Neural crest cell (in vitro differentiated cells): ENCODE results near the gene KCNH8. TPM values are rescaled to one million over a fixed set of nuclear protein-coding genes. Genes with fewer than 3 reads are reported as not detected.

ENCODE experiments used
- DNase-seq: peaks from one replicate; pipeline ENCODE4 v3.0.0; 2021; ENCODE audit warnings: low read depth, mixed read lengths, low spot score
- H3K27ac Mint-ChIP-seq: one replicate; pipeline ENCODE4 v1.8.0; 2021; ENCODE audit warnings: mild to moderate bottlenecking, mixed read lengths; ENCODE audit not compliant: unreplicated experiment
- H3K27me3 Mint-ChIP-seq: 2 replicates; pipeline ENCODE4 v1.8.0; 2021; ENCODE audit warnings: low read depth, mild to moderate bottlenecking, mixed read lengths
- H3K36me3 Mint-ChIP-seq: 2 replicates; pipeline ENCODE4 v1.8.0; 2021; ENCODE audit warnings: low read depth, mild to moderate bottlenecking, mixed read lengths
- H3K4me1 Mint-ChIP-seq: 2 replicates; pipeline ENCODE4 v1.8.0; 2021; ENCODE audit warnings: mixed read lengths
- H3K4me3 Mint-ChIP-seq: one replicate; pipeline ENCODE4 v1.8.0; 2021; ENCODE audit warnings: mild to moderate bottlenecking, mixed read lengths
- H3K9me3 Mint-ChIP-seq: 2 replicates; pipeline ENCODE4 v1.8.0; 2021; ENCODE audit warnings: mixed read lengths
- CTCF ChIP-seq: fragments of 200-600 bp; sonication (generic); conservative IDR thresholded peaks from 2 replicates; pipeline ENCODE4 v1.5.0; 2021; ENCODE audit warnings: antibody characterized with exemption, mild to moderate bottlenecking
- total RNA-seq: library from RNA; stranded (reverse); gene quantifications from 2 replicates; pipeline ENCODE4 v1.2.1, GENCODE V29; 2021

The KCNH8 gene
- total RNA-seq, 1 donor from 2014 or later = 3.8 TPM

GRCh38 chr3:19284974-19285373, 136.7 kb downstream of the KCNH8 start:
- H3K27me3 Mint-ChIP-seq = no peaks in the 10 kb centered on the region
- H3K4me3 Mint-ChIP-seq = no peak overlapping the region
- H3K36me3 Mint-ChIP-seq = no peaks in the 10 kb centered on the region
- no peak for TF ChIP-seq CTCF
- DNase-seq = no peak
- peaks cover 19% of the 10 kb centered on the region for H3K4me1 Mint-ChIP-seq
- no peak overlapping the region for H3K27ac Mint-ChIP-seq
- no peaks in the 10 kb centered on the region for H3K9me3 Mint-ChIP-seq

- no peak for DNase-seq
- Mint-ChIP-seq H3K4me3 (no peak overlapping the region), H3K36me3 (no peaks in the 10 kb centered on the region), H3K27ac (no peak overlapping the region), H3K27me3 (no peaks in the 10 kb centered on the region), H3K9me3 (no peaks in the 10 kb centered on the region), H3K4me1 (no peaks in the 10 kb centered on the region)
- no peak for TF ChIP-seq CTCF
These were observed 145.0 kb downstream of the KCNH8 start for GRCh38 chr3:19293295-19293694.

- no peak overlapping the region for H3K4me3 Mint-ChIP-seq
- H3K4me1 Mint-ChIP-seq = no peaks in the 10 kb centered on the region
- no peaks in the 10 kb centered on the region for H3K27me3 Mint-ChIP-seq
- no peak for DNase-seq
- no peaks in the 10 kb centered on the region for H3K9me3 Mint-ChIP-seq
- H3K27ac Mint-ChIP-seq = no peak overlapping the region
- TF ChIP-seq CTCF = no peak
- no peaks in the 10 kb centered on the region for H3K36me3 Mint-ChIP-seq
These were observed 146.9 kb downstream of the KCNH8 start for GRCh38 chr3:19295208-19295607.

- peaks cover 4% of the 10 kb centered on the region for H3K4me1 Mint-ChIP-seq
- no peaks in the 10 kb centered on the region for H3K36me3 Mint-ChIP-seq
- no peak overlapping the region for H3K27ac Mint-ChIP-seq
- no peak for TF ChIP-seq CTCF
- no peak overlapping the region for H3K4me3 Mint-ChIP-seq
- no peaks in the 10 kb centered on the region for H3K9me3 Mint-ChIP-seq
- H3K27me3 Mint-ChIP-seq = no peaks in the 10 kb centered on the region
- no peak for DNase-seq
These were observed 183.6 kb downstream of the KCNH8 start for GRCh38 chr3:19331931-19332330.

- DNase-seq = no peak
- Mint-ChIP-seq H3K4me3 (no peak overlapping the region), H3K9me3 (no peaks in the 10 kb centered on the region), H3K27me3 (no peaks in the 10 kb centered on the region), H3K36me3 (no peaks in the 10 kb centered on the region), H3K4me1 (peaks cover 4% of the 10 kb centered on the region), H3K27ac (no peak overlapping the region)
- TF ChIP-seq CTCF = no peak
These were observed 185.8 kb downstream of the KCNH8 start for GRCh38 chr3:19334120-19334519.

GRCh38 chr3:19338769-19339168, 190.5 kb downstream of the KCNH8 start:
- no peak overlapping the region for H3K27ac Mint-ChIP-seq
- no peaks in the 10 kb centered on the region for H3K27me3 Mint-ChIP-seq
- no peak for TF ChIP-seq CTCF
- H3K4me1 Mint-ChIP-seq = peaks cover 7% of the 10 kb centered on the region
- H3K4me3 Mint-ChIP-seq = no peak overlapping the region
- H3K9me3 Mint-ChIP-seq = no peaks in the 10 kb centered on the region
- no peaks in the 10 kb centered on the region for H3K36me3 Mint-ChIP-seq
- DNase-seq = no peak
